Large intestine (tissue), 3 donors: ENCODE measurements around the gene ITGB8. TPM values are rescaled to one million over a fixed set of nuclear protein-coding genes. Genes with fewer than 3 reads are reported as not detected.
A peak's percentile ranks its signal among the peaks of the same experiment; 100 is the strongest.

Source experiments
- DNase-seq, 2 donors: peaks; one replicate each; pipeline versions ENCODE4 v3.0.0 to v3.0.0-alpha.2; 2013
- H3K27ac ChIP-seq: one replicate; pipeline ENCODE4 v1.5.1; 2013; ENCODE audit warnings: low read length
- H3K27me3 ChIP-seq: 2 replicates; pipeline ENCODE4 v1.6.1; 2013; ENCODE audit warnings: low read length; ENCODE audit not compliant: control insufficient read depth, insufficient read depth
- H3K36me3 ChIP-seq: 2 replicates; pipeline ENCODE4 v1.6.1; 2013; ENCODE audit warnings: low read length; ENCODE audit not compliant: control insufficient read depth, insufficient read depth
- H3K4me1 ChIP-seq: one replicate; pipeline ENCODE4 v1.6.1; 2013; ENCODE audit warnings: low read length; ENCODE audit not compliant: control insufficient read depth, insufficient read depth
- H3K4me3 ChIP-seq: one replicate; pipeline ENCODE4 v1.5.1; 2013; ENCODE audit warnings: low read length
- H3K9me3 ChIP-seq: one replicate; pipeline ENCODE4 v1.6.1; 2013; ENCODE audit warnings: mild to moderate bottlenecking, low read depth, low read length, moderate library complexity; ENCODE audit not compliant: control insufficient read depth
- WGBS: methylation state at CpG from one replicate; pipeline ENCODE4 v1.1.5; 2013; ENCODE audit warnings: low lambda C conversion rate; ENCODE audit not compliant: insufficient coverage; 5-methylcytosine and 5-hydroxymethylcytosine counted together
- polyA plus RNA-seq: library from polyadenylated mRNA; unstranded; fragments of 120-200 nt; gene quantifications from one replicate; pipeline ENCODE4 v1.2.1, GENCODE V29; 2013

The ITGB8 gene
- polyA plus RNA-seq, 1 donor = 26.8 TPM

DNA sequence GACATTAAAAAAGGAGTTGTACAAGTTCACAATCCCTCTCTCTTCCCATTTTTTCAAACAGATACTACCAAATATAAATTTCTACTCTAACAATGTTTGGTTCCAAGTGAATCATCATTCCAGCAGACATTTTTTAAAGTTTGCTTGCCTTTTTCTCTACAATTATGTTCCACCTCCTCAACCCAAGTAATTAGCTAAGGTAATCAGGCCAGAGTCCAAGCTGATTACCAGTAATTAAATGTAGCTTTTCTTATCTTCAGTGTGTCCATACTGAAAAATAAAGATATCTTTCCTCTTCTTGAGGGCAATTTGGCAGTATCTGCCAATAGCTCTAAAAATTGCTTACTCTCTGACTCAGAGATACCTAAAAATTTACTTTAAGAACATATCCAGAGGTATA lies 126.0 kb downstream of the ITGB8 start:
- H3K4me1 ChIP-seq = peaks cover 3% of the 10 kb centered on the region
- H3K27ac ChIP-seq = peak overlapping the region; percentile 31
- no peaks in the 10 kb centered on the region for H3K27me3 ChIP-seq
- no peak overlapping the region for H3K4me3 ChIP-seq
- DNase-seq = peak; percentile 31 to 64
- no peaks in the 10 kb centered on the region for H3K36me3 ChIP-seq
- no peaks in the 10 kb centered on the region for H3K9me3 ChIP-seq

DNA sequence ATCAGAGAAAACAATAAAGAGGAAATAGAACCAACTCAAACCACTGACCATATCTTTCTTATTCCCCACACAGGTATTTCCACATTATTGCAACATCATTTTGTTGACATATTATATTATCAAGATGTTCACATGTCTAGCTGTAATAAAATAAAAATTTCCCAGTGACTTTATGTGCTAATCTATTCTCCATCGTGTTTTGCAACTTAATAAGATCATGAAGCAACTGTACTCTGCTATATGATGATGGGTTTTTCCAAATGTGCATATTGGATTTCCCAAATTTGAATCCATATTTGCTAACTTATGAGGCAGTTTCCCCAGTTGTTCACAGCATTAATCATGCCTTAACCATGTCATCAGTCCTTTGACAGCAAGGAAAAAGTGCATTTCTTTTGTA lies 127.8 kb downstream of the ITGB8 start:
- H3K9me3 ChIP-seq = no peaks in the 10 kb centered on the region
- 17% methylated on average over 1 of the region's 1 CpG for WGBS

GRCh38 chr7:20459419-20459818 lies 128.7 kb downstream of the ITGB8 start:
- 93% methylated on average over 2 of the region's 4 CpGs for WGBS
- H3K36me3 ChIP-seq = no peaks in the 10 kb centered on the region
- no peaks in the 10 kb centered on the region for H3K27me3 ChIP-seq
- H3K4me1 ChIP-seq = peaks cover 3% of the 10 kb centered on the region
- DNase-seq = no peak
- H3K9me3 ChIP-seq = no peaks in the 10 kb centered on the region
- no peak overlapping the region for H3K27ac ChIP-seq
- H3K4me3 ChIP-seq = no peak overlapping the region

More for the DNA sequence above, 127.8 kb downstream of the ITGB8 start:
- H3K36me3 ChIP-seq = no peaks in the 10 kb centered on the region
- H3K4me1 ChIP-seq = peaks cover 3% of the 10 kb centered on the region
- H3K27me3 ChIP-seq = no peaks in the 10 kb centered on the region
- H3K27ac ChIP-seq = peak overlapping the region; percentile 38
- peak; percentile 38 to 75 for DNase-seq
- H3K4me3 ChIP-seq = no peak overlapping the region

- Histone ChIP-seq H3K4me1 (no peaks in the 10 kb centered on the region), H3K4me3 (no peak overlapping the region)
- WGBS = no CpG with 5 or more reads among the region's 1 CpG
These were observed 134.2 kb downstream of the ITGB8 start for GRCh38 chr7:20464891-20465290.

More at GRCh38 chr7:20464891-20465290, 134.2 kb downstream of the ITGB8 start:
- DNase-seq = no peak
- no peaks in the 10 kb centered on the region for H3K27me3 ChIP-seq
- no peaks in the 10 kb centered on the region for H3K36me3 ChIP-seq
- H3K27ac ChIP-seq = no peak overlapping the region
- H3K9me3 ChIP-seq = no peaks in the 10 kb centered on the region

Other genes with a start within 250 kb of the ITGB8 start
- 50.2 TPM for gene MACC1, start 113.5 kb upstream of the ITGB8 start, polyA plus RNA-seq